Mucosa of descending colon (tissue), 3 donors: ENCODE measurements around the gene ZCCHC13. TPM values are rescaled to one million over a fixed set of nuclear protein-coding genes. Genes with fewer than 3 reads are reported as not detected.
"Not testable (repeated sequence)": the region's sequence is repeated elsewhere in the genome, so short reads cannot be mapped to it uniquely, and the experiment has no call there.

ENCODE experiments used
- ATAC-seq: fragments of 200-7000 bp; cut with Tn5 transposase; one replicate; pipeline ENCODE4 v1.9.1; 2020; ENCODE audit warnings: mild to moderate bottlenecking, moderate library complexity
- DNase-seq, 3 donors: peaks; one replicate each; pipeline ENCODE4 v3.0.0-alpha.2; 2020
- H3K36me3 ChIP-seq: fragments of 200-600 bp; one replicate; pipeline ENCODE4 v1.8.0; 2021; ENCODE audit warnings: low read depth, mild to moderate bottlenecking
- H3K4me1 ChIP-seq: fragments of 200-600 bp; one replicate; pipeline ENCODE4 v1.8.0; 2021; ENCODE audit warnings: low read depth, mild to moderate bottlenecking
- H3K4me3 ChIP-seq: fragments of 200-600 bp; one replicate; pipeline ENCODE4 v1.8.0; 2021; ENCODE audit warnings: mild to moderate bottlenecking
- H3K9me3 ChIP-seq: fragments of 200-600 bp; one replicate; pipeline ENCODE4 v1.8.0; 2021; ENCODE audit warnings: mild to moderate bottlenecking
- intact Hi-C, 2 donors: fragments of 100-400 bp; cut with DNase I in 1 of 2; cut with micrococcal nuclease in 1 of 2; formaldehyde crosslinking; loops; one replicate each; pipeline versions ENCODE4 v1.11.0 to v1.11.1; 2022; cut with DNase I, micrococcal nuclease
- long read RNA-seq, 2 donors: library from polyadenylated mRNA; unstranded; transcript quantifications; one replicate each; pipeline ENCODE4 v2.0.0, GENCODE V29; 2019 to 2021
- total RNA-seq, 3 donors: library from RNA; stranded (reverse); fragmentation: NEBNext Ultra II Directional in 2 of 3; extraction: Animal tissue kit (Norgen Biotek cat#: 25700) in 2 of 3; gene quantifications; one replicate each; pipeline versions ENCODE4 v1.2.1 to v1.2.4, GENCODE V29; 2021 to 2023
- TF ChIP-seq, protein P1 (sequence below): fragments of 200-600 bp; IDR thresholded peaks from one replicate; pipeline ENCODE4 v1.8.0; 2022; ENCODE audit warnings: antibody characterized with exemption, mild to moderate bottlenecking
- donor health status: DM: no; HTN: no; CAD: no; lungs with moderate emphysema.
- donor health status: DM: no; HTN: no; CAD: no.
- donor health status: DM: no; HTN: yes; CAD: no.

Gene ZCCHC13
- total RNA-seq: not detected
- long read RNA-seq, donor 1: 0 reads
- long read RNA-seq, donor 2: 0 reads

GRCh38 chrX:74304016-74304415, at the start of gene ZCCHC13:
Gene ZCCHC13, plus strand, starts transcription at chrX:74304180. Its CDS starts 87 bp downstream, at chrX:74304267.
- intact Hi-C loops: no loop called here
- Histone ChIP-seq H3K4me3 (no peak within 1 kb of the TSS), H3K9me3 (no peaks in the 10 kb centered on the region), H3K36me3 (no peaks in the 10 kb centered on the region), H3K4me1 (no peaks in the 10 kb centered on the region)
- ATAC-seq: no peak
- TF ChIP-seq, protein P1, sequence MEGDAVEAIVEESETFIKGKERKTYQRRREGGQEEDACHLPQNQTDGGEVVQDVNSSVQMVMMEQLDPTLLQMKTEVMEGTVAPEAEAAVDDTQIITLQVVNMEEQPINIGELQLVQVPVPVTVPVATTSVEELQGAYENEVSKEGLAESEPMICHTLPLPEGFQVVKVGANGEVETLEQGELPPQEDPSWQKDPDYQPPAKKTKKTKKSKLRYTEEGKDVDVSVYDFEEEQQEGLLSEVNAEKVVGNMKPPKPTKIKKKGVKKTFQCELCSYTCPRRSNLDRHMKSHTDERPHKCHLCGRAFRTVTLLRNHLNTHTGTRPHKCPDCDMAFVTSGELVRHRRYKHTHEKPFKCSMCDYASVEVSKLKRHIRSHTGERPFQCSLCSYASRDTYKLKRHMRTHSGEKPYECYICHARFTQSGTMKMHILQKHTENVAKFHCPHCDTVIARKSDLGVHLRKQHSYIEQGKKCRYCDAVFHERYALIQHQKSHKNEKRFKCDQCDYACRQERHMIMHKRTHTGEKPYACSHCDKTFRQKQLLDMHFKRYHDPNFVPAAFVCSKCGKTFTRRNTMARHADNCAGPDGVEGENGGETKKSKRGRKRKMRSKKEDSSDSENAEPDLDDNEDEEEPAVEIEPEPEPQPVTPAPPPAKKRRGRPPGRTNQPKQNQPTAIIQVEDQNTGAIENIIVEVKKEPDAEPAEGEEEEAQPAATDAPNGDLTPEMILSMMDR: no peak
- no peak for DNase-seq

- ATAC-seq, DNase-seq, H3K36me3 ChIP-seq, H3K9me3 ChIP-seq, H3K4me3 ChIP-seq, intact Hi-C loops, H3K4me1 ChIP-seq: not testable (repeated sequence)
Measured at GRCh38 chrX:74258111-74258510, 45.9 kb upstream of the ZCCHC13 start.

GRCh38 chrX:74259885-74260491, 44.0 kb upstream of the ZCCHC13 start:
- no peaks in the 10 kb centered on the region for H3K9me3 ChIP-seq
- ATAC-seq: no peak
- intact Hi-C loops: no loop called here
- DNase-seq: no peak
- H3K36me3 ChIP-seq: no peaks in the 10 kb centered on the region
- TF ChIP-seq, protein P1: no peak
- H3K4me1 ChIP-seq: no peaks in the 10 kb centered on the region
- H3K4me3 ChIP-seq: no peak overlapping the region

DNA sequence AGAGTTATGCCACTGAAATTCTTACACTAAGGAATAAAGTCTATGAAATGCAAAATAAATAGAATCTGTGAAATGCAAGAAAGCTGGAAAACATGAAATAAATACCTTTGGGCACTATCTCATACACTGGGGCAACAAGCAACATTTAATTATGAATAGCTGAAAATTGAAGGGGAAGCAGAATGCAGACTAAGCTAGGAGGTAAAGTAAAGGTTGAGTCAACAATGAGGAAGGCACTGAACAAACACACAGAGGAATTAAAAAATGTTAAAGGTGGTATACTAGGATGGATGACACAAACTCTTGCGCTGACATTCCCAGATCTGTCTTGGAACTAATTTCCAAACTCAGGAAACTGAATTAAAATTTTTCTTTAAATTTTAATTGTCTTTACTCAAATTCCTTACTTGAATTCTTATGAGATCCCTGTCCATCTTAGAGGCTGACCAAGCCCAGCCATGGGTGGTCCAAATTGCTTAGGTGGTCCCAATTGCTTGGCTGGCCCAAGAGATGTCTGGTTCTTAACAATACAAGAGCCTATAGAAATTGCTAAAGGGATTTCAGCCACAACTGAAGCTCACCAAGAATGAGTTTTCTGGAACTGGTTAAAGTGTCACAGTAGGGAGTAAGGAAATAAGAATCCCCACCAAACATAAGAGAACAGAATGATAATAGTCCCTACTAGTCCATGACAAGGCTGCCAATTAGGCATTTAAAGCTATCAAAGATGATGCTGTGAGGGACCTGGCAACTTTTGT, 41.3 kb upstream of the ZCCHC13 start:
- TF ChIP-seq, protein P1: no peak
- ATAC-seq: no peak

GRCh38 chrX:74270393-74270792, 33.6 kb upstream of the ZCCHC13 start:
- Histone ChIP-seq H3K4me1 (no peaks in the 10 kb centered on the region), H3K9me3 (no peaks in the 10 kb centered on the region), H3K4me3 (no peak overlapping the region), H3K36me3 (no peaks in the 10 kb centered on the region)
- intact Hi-C loops: no loop called here
- TF ChIP-seq, protein P1: no peak
- no peak for DNase-seq
- ATAC-seq: no peak

More for the DNA sequence above, 41.3 kb upstream of the ZCCHC13 start:
- DNase-seq: no peak
- Histone ChIP-seq H3K36me3 (no peaks in the 10 kb centered on the region), H3K9me3 (no peaks in the 10 kb centered on the region), H3K4me3 (no peak overlapping the region), H3K4me1 (no peaks in the 10 kb centered on the region)
- intact Hi-C loops: no loop called here

GRCh38 chrX:74272230-74272629, 31.8 kb upstream of the ZCCHC13 start:
- H3K9me3 ChIP-seq: no peaks in the 10 kb centered on the region
- DNase-seq (no peak), ATAC-seq (no peak)
- intact Hi-C loops: no loop called here
- H3K4me1 ChIP-seq: no peaks in the 10 kb centered on the region
- no peaks in the 10 kb centered on the region for H3K36me3 ChIP-seq
- TF ChIP-seq, protein P1: no peak
- H3K4me3 ChIP-seq: no peak overlapping the region
